ENCODE measurements around the gene STK31. TPM values are rescaled to one million over a fixed set of nuclear protein-coding genes. Genes with fewer than 3 reads are reported as not detected.
A peak's percentile ranks its signal among the peaks of the same experiment; 100 is the strongest.

STK31 gene
- total RNA-seq, 4 donors from 2014 or later, result under 0.01 to 1.1 (median 0.43) TPM

- Histone ChIP-seq H3K4me3 (no peak overlapping the region), H3K9me3 (no peaks in the 10 kb centered on the region), H3K4me1 (no peaks in the 10 kb centered on the region), H3K27ac (replicated peaks in 1 of 4) (no peak overlapping the region), H3K36me3 (peaks cover 4 to 58% (median 27%) of the 10 kb centered on the region in 4 donors), H3K27me3 (no peaks in the 10 kb centered on the region)
- intact Hi-C loops (cut with DNase I), result no loop called here
- no peak for DNase-seq (ENCODE audit: extremely low spot score)
- no peak for TF ChIP-seq EP300 (IDR thresholded peaks at IDR 0.05)
- TF ChIP-seq CTCF (IDR thresholded peaks at IDR 0.05), result no peak
- TF ChIP-seq POLR2A (IDR thresholded peaks at IDR 0.05; ENCODE audit: low read depth), result no peak
- no peak for TF ChIP-seq POLR2AphosphoS5 (IDR thresholded peaks at IDR 0.05)
- 43% methylated on average over 2 of the region's 2 CpGs for WGBS
Measured at GRCh38 chr7:23698822-23699221, 11.2 kb upstream of the STK31 start.

- H3K4me1 ChIP-seq, result no peaks in the 10 kb centered on the region
- 79% methylated on average over 4 of the region's 4 CpGs for WGBS
Measured at GRCh38 chr7:23700046-23700445, 10.0 kb upstream of the STK31 start.

GRCh38 chr7:23709081-23709750 lies 803 bp upstream of the STK31 start:
- no peaks in the 10 kb centered on the region for H3K4me1 ChIP-seq
- no peak overlapping the region for H3K27ac ChIP-seq (replicated peaks in 1 of 4)
- peaks cover 0 to 14% (median 0%) of the 10 kb centered on the region in 4 donors for H3K9me3 ChIP-seq
- WGBS, result 73% methylated on average over 7 of the region's 7 CpGs
- no peak for DNase-seq (ENCODE audit: extremely low spot score)
- H3K36me3 ChIP-seq, result peaks cover 2 to 23% (median 10%) of the 10 kb centered on the region in 4 donors
- H3K27me3 ChIP-seq, result no peaks in the 10 kb centered on the region
- intact Hi-C loops (cut with DNase I), result no loop called here
- TF ChIP-seq POLR2A (IDR thresholded peaks at IDR 0.05; ENCODE audit: low read depth) (no peak), CTCF (IDR thresholded peaks at IDR 0.05) (no peak)
- no peak overlapping the region for H3K4me3 ChIP-seq

More at GRCh38 chr7:23700046-23700445, 10.0 kb upstream of the STK31 start:
- no peaks in the 10 kb centered on the region for H3K27me3 ChIP-seq
- no peak for DNase-seq (ENCODE audit: extremely low spot score)
- H3K27ac ChIP-seq (replicated peaks in 1 of 4), result no peak overlapping the region
- H3K4me3 ChIP-seq, result no peak overlapping the region
- H3K9me3 ChIP-seq, result peaks cover 0 to under 1% (median 0%) of the 10 kb centered on the region in 4 donors
- H3K36me3 ChIP-seq, result peaks cover 2 to 60% (median 28%) of the 10 kb centered on the region in 4 donors
- TF ChIP-seq POLR2A (IDR thresholded peaks at IDR 0.05; ENCODE audit: low read depth) (no peak), CTCF (IDR thresholded peaks at IDR 0.05) (no peak), EP300 (IDR thresholded peaks at IDR 0.05) (no peak), POLR2AphosphoS5 (IDR thresholded peaks at IDR 0.05) (no peak)
- intact Hi-C loops (cut with DNase I), result no loop called here

GRCh38 chr7:23712368-23713284 lies 2.6 kb downstream of the STK31 start:
- DNase-seq (ENCODE audit: extremely low spot score), result no peak
- Histone ChIP-seq H3K27ac (replicated peaks in 1 of 4) (no peak overlapping the region), H3K4me3 (no peak overlapping the region), H3K9me3 (no peaks in the 10 kb centered on the region), H3K27me3 (no peaks in the 10 kb centered on the region), H3K36me3 (no peaks in the 10 kb centered on the region), H3K4me1 (no peaks in the 10 kb centered on the region)
- intact Hi-C loops (cut with DNase I), result loop anchor here (1.0 kb wide), 1 partner anchor 143 kb away; no protein-coding TSS in a partner anchor
- 45% methylated on average over 8 of the region's 8 CpGs for WGBS
- TF ChIP-seq EP300 (IDR thresholded peaks at IDR 0.05) (no peak), CTCF (IDR thresholded peaks at IDR 0.05) (peak; percentile 56 to 59 (median 59))

Measured in esophagus muscularis mucosa (tissue), 4 donors.